ENCODE data around the gene PAK4.

The PAK4 gene

DNA sequence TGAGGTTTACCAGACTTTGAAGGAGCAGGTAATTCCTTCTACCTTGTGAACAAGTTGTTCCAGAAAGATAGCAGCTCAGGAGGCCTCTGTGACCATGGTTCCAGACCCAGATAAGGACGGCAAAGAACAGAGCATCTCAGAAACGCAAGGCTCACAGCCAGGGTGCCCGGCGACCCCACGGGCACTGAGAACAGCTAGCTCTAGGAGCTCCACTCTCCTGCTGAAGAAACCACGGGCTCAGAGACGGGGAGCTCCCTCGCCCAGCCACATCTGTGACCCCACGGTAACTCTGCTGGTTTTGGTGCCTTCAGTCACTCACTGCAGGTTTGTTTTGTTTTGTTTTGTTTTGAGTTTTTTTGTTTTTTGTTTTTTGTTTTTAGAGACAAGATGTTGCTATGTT, 55.2 kb downstream of the PAK4 start:
- no peak for DNase-seq (ENCODE audit: low spot score)

DNA sequence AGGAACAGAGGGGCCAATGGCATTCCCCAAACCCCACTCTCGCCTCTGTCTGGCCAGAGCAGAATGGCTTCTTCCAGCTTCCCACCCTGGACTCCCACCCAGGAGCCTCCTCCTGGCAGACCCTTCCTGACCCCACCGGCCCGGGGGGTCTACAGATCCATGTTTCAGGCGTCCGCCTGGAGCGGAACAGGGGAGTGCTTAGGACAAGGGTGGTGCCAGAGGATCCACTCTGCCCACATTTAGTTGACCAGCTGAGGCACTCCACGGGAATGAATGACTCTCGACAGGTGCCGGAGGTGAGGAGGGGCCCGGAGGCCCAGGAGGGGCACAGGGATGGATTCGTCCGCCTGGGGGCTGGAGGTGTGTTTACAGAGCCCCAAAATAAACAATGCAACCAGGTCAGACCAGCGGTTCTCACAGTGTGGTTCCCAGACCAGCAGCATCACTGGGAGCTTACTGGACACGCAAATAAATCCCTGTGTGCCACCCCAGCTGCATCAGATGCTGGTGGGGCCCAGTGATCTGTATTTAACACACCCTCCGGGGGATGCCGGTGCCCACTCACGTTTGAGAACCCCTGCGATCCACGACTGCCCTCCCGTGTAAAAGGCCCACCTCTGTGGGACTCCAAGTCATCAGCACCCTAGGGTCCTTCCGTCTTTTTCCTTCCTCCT, 56.1 kb downstream of the PAK4 start:
- no peak for DNase-seq (ENCODE audit: low spot score)

DNA sequence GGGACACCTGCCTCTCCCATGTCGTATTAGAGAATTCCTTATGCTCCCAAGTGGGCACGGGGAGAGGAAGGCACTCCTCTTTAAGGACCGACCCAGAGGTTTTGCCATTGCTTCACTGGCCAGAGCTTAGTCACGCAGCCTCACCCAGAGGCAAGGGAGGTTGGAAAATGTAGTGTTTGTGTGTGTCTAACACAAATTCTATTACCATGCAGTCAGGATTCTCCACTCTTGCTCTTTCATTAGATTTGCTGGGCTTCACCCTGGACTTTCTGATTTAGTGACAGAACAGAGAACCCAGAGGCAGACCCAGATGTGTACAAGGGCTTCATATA, 56.6 kb downstream of the PAK4 start:
- DNase-seq (ENCODE audit: low spot score), result no peak

DNA sequence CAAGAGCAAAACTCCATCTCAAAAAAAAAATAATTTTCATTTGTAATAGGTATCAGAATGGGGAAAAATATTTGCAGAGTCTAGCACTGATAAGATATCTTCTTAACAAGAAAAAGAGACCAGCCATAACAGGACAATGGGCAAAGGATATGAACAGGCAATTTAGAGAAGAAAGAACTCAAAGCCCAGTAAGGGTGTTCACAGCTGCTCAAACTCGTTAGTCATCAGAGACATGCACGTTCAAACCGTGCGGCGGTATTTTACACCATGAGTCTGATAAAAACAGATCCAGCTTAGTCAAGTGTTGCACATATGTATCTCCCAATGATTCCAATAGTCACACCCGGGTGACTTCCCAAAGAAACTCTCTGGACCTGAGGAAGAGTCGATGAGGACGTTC, 57.5 kb downstream of the PAK4 start:
- DNase-seq (ENCODE audit: low spot score), result no peak

DNA sequence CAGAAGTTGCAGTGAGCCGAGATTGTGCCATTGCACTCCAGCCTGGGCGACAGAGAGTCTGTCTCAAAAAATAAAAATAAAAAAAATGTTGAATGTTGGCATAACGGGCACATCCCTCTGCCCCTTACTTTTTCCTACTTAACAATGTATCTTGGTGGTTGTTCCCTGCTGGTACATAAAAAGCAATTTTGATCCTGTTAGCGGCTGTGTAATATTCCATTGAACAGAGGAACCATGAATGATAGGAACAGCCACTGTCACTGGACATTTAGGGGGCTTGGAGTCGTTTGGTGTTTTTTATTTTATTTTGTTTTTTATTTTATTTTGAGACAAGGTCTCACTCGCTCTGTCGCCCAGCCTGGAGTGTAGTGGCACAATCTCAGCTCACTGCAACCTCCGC, 60.8 kb downstream of the PAK4 start:
- DNase-seq (ENCODE audit: low spot score), result no peak

DNA sequence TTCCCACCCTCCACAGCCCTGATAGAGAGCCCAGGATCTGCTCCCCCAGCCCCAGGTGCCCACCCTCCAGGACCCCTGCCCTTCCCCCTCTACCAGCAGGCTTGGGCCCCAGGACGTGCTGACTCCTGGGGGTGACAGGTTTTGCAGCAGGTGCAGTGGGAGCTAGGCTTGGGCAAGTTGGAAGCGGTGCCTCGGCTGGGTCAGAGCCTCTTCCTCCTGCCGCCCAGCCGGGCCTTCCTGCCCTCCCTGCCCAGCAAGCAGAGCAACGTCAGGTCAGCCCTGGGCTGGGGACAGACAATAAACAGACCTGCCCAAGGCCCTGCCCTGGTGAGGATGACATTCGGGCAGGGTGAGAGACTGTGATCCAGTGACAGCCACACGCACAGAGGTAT, 62.0 kb downstream of the PAK4 start:
- DNase-seq (ENCODE audit: low spot score), result no peak

DNA sequence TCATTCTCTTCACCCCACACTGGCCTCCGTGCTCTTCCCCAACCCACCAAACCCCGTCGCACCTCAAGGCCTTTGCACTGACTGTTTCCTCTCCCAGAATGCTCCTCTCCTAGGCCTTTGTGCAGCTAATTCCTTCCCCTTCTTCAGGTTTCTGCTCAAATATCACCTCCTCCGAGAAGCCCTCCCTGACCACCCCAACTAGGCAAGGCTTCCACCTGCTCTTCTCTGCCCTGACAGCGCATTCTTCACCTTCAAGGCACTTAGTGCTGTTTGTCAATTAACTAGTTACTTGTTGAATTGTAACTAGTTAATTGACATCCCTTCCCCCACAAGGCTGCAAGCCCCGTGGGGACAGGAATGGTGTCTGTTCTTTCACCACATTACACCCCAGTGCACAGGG, 63.4 kb downstream of the PAK4 start:
- no peak for DNase-seq (ENCODE audit: low spot score)

DNA sequence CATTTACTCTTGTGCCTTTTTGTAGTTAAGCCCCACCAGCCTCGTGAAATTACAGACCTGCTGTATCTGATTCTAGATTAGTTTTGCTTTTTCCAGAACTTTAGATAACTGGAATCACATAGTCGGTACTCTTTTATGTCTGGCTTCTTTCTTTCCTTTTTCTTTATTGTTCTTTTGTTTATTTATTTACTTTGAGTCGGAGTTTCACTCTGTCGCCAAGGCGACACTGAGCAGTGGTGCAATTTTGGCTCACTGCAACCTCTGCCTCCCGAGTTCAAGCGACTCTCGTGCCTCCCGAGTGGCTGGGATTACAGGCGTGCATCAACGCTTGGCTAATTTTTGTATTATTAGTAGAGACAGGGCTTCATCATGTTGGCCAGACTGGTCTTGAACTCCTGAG, 65.2 kb downstream of the PAK4 start:
- no peak for DNase-seq (ENCODE audit: low spot score)

DNA sequence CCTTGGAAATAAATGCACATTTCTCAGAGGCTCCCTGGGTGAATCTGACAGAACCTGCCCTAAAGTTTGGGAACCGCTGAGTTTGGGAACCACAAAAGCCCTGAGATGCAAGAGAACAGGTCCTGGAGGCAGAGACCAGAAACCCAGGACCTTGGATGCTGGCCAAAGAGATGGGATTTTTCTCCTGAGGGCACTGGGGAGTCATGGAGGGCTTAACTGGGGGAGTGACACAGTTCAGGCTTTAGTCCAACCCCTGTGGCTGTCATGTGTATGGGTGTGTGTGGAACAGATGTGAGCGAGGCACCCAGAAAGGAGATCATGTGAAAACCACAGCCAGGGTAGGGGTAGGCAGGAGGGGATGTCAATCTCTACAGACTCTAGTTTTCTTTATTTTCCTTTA, 67.3 kb downstream of the PAK4 start:
- DNase-seq (ENCODE audit: low spot score), result no peak

DNA sequence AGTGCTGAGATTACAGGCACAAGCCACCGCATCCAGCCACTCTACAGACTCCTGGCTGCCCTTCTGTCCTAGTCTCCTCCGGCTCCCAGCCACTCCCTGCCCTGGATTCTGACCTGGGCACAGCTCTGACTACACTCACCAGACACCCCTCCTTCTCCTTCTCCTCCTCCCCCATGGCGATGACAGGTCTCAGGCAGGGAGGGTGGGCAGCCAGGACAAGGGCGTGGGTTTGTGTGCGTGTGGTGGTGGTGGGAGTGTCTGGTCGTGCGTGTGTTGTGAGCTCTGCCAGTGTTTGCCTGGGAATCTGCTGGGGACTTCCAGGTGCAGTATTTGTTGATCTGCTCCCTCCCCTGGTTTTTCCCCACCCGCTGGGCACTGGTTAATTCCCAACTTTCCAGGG, 68.2 kb downstream of the PAK4 start:
- no peak for DNase-seq (ENCODE audit: low spot score)

DNA sequence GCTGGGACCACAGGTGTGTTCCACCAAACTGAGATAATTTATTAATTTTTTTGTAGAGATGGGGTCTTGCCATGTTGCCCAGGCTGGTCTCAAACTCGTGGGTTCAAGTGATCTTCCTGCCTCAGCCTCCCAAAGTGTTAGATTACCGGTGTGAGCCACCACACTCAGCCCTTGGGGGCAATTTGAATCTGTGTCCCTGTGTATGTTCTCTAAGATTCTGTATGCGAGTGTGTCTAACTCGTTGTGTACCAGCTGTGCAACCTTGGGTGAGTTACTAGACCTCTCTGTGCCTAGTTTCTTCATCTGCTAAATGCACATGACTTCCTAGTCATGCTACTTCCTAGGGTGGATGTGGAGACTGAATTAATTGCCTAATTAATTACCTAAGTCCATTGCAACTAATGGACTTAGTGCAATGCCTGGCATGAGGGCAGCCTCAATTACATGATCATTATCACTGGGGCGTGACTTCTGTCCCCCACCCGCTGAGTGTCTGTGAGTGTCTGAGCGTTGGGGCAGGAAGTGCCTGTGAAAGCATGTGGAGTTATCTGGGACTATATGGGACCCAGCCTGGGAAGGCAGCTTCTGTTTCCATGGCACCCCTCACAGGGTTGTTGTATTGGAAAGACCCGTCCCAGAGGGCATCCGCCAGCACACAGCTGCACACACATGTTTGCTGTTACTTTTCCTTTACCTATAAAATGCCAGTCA, 69.4 kb downstream of the PAK4 start:
- no peak for DNase-seq (ENCODE audit: low spot score)

DNA sequence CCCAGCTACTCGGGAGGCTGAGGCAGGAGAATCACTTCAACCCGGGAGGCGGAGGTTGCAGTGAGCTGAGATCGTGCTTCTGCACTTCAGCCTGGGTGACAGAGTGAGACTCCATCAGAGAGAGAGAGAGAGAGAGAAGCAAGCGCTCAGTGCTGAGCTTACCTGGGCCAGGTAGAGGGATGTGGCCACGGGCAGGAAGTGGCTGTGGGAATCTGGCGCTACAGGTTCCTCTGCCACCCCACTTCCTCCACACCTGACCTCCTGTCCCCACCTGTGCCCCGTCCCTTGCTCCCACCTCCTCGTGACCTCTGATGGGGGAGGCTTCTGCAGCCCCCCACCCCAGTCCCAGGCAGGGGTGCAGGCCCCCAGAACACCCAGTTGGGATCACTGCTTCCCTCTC, 70.2 kb downstream of the PAK4 start:
- DNase-seq (ENCODE audit: low spot score), result no peak

DNA sequence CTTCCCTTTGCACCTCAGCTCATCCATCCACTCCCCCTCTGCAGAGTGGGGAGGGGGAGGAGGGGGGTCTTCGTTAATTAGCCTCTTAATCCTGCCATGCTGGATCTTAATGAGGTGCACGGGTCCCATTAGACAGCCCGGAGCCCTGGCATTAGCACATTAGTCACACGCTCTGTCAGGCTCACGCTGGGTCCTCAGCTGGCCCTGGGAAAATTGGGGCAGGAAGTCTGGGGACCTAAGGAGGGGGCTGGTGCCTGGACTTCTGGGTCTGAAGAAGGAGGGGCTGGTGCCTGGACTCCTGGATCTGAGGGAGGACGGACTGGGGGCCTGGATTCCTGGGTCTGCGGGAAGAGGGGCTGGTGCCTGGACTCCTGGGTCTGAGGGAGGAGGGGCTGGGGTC, 70.7 kb downstream of the PAK4 start:
- no peak for DNase-seq (ENCODE audit: low spot score)

DNA sequence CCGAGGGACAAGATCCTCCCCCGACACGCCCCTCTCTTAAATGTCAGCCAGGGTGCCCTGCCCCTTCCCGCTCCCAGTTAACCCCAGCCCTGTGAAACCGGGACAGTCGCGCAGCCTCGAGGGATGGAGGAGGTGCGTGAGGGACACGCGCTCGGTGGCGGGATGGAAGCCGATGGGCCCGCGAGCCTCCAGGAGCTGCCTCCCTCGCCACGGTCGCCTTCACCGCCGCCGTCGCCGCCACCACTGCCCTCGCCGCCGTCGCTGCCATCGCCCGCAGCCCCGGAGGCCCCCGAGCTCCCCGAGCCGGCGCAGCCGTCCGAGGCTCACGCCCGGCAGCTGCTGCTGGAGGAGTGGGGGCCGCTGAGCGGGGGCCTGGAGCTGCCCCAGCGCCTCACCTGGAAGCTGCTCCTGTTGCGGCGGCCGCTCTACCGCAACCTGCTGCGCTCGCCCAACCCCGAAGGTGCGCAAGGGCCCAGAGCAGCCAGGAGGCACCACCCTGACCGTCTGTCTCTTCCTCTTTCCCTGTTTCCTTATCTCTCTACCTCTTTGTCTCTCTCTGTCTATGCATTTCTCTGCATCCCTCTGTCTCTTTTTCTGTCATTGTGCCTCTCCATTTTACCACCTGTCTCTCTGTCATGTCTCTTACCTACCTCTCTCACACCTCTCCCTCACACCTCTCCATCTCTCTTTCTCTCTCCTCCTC, 71.4 kb downstream of the PAK4 start, which contains the start of gene NCCRP1:
Gene NCCRP1 (plus strand): TSS at position 105 of the 703 bp plus-strand sequence. CDS start 19 bp downstream, at position 124.
- no peak for DNase-seq (ENCODE audit: low spot score)

DNA sequence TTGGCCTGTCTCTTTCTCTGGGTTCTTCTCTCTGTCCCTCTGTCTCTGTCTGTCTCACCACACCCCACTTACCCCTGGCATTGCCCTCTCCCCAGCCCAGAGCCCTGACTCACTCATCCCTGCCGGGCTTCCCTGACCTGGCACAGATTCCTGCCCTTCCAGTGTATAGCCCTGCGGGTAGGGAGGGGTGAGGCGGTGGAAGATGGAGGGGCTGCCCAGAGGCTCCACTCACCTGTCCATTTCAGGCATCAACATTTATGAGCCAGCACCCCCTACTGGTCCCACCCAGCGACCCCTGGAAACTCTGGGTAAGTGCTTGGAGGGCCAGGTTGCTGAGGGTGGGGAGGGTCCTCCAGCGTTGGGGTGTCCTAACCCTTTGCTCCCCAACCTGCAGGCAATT, 72.2 kb downstream of the PAK4 start:
- DNase-seq (ENCODE audit: low spot score), result no peak

DNA sequence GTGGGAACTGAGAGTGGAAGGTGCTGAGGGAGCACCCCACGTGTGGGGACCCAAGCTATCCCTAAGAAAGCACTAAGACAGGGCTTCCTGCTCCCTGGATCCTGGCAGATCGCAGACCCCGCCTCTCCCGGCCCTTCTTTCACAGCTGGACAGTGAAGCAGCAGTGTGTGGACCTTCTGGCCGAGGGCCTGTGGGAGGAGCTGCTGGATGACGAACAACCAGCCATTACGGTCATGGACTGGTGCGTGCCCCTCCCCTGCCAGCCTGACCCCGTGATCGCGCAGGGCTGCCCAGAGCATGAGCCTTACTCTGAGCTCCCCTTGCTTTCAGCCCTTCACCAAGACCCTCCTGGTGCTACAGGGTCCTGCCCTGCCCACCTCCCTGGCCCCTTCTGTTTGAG, 73.4 kb downstream of the PAK4 start:
- DNase-seq (ENCODE audit: low spot score), result no peak

DNA sequence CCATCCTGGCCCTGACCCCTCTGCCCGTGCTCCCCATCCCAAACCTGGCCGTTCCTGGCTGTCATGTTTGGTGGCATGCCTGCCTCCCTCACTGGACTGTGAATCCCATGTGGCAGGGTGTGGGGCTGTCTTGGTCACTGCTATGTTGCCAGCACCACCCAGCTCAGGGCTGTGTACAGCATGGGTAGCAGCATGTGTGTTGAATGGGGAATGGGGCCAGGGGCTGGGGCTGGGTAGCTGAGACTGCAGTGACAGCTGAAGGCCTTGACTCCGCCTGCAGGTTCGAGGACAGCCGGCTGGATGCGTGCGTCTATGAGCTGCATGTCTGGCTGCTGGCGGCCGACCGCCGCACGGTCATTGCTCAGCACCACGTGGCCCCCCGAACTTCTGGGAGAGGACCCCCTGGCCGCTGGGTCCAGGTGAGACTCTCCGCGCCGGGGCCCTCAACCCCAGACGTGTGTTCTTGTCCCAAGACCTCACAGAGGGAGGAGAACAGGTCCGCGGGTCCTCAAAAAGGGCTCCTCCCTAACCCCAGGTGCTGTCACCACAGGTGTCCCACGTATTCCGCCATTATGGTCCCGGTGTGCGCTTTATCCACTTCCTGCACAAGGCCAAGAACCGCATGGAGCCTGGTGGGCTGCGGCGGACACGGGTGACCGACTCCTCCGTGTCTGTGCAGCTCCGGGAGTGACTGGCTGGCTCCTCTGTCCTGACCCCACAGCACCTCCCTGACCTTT, 74.6 kb downstream of the PAK4 start:
- DNase-seq (ENCODE audit: low spot score), result no peak

DNA sequence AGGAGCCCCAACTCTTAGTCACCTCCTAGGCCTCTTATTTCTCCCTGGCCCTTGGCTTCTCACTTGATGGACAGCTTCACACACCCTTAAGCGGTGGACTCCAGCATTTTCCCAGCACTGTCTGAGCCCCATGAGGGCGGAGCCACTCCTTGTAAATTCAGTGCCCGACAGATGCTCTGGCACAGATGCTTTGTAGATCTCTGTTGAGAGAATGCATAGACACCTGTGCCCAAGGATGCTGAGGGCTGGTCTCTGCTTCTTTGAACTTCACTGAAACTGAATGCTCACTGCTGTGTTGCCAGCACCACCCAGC, 75.2 kb downstream of the PAK4 start:
- no peak for DNase-seq (ENCODE audit: low spot score)

DNA sequence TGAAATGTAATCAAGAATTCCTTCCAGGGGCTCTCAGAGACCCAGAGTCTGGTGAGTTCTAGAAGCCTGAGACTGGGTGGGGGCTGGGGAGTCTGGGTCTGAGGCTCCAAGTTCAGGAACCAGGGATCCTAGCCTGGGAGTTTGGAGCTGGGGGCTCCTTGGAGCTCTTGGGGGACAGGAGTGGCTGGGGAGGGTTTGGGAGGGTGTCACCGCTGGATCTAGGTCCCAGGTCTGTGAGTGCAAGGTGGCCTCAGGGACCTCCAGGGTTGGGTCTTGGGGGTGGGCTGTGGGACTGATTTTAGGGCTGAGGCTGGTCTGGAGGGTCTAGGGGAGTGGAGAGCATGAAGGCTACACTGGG, 77.4 kb downstream of the PAK4 start:
- DNase-seq (ENCODE audit: low spot score), result no peak

DNA sequence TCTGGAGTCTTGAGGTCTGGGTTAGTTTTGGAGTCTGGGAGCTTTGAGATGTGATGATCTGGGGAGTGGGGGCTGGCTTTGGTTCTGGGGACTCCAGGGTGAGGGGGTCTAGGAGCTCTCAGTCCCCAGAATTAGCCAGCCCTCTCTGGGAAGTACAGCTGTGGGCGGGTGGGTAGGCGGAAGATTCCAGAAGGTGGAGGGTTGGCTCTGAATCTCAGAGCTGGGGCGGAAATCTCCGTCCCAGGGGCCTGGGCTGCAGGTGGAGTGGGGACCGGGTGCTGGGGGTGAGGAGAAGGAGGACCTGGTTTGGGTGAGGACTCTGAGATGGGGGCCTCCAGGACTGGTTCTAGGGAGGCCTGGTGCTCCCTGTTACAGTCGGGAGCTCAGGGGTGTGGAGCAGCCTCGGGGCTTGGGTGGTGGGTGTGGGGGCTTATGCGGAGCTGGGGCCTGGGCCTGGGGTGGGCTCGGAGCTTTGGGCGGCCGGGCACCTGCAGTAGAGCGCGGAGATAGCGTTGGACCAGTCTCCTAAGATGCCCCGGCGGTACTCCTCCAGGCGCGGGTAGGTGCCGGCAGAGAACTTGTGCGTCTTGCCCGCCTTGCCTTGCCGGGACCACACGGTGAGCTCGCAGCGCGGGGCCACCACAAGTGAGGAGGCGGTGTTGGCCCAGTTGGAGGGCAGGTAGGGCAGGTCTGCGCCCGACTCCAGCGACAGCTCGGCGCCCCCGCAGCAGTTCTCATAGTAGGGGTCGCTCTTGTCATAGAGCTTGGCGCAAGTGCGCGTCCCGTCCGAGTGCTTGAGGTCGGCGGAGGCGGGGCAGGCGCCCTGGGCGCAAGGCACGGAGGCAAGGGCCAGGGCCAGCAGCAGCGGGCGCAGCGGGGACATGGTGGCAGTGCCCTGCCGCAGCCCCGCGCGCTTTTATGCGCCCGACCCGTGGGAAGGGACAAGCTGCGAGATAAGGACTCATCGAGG, 78.1 kb downstream of the PAK4 start, which contains the start of gene SYCN:
Gene SYCN (minus strand): TSS at position 892 of the 970 bp plus-strand sequence. CDS start 9 bp downstream, at position 883.
- DNase-seq (ENCODE audit: low spot score), result no peak

DNA sequence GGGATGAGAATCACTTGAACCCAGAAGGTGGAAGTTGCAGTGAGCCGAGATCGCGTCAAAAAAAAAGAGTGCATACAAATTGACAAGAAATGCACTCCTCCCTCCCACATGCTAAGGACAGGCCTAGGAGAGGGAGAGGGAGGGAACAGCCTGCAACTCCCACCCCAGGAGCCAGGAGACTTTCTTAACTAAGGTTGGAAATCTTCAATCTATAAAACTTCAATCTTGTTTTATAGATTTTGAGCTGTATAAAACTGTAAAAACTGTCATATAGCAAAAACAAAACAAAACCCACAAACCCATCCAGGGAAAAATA, 79.8 kb downstream of the PAK4 start:
- no peak for DNase-seq (ENCODE audit: low spot score)

DNA sequence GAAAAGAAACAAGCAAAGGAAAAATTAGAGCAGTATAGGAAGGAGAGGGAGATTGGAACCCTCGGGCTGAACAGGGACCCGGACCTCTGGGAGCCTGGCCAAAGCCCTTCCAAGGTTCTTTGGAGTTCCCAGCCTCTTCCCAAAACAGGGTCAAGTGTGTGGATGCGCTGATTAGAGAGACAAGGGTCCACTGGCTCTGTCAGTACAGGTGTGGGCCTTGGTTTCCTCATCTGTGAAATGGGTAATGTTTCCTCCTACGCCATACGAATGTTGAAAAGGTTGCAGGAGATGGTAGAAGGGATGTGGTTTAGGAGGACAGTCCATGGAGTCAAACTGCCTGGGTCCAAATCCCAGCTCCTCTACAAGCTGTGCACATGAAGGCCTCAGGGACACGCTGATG, 80.5 kb downstream of the PAK4 start:
- DNase-seq (ENCODE audit: low spot score), result no peak

Data from activated CD4-positive, alpha-beta T cell treated with anti-CD3 and anti-CD28 coated beads, Interleukin-2, Interleukin-4, amounts not matched to agents 100 ng/mL and 50 ng/mL, durations not matched to agents 16 hours and 8 hours (primary cell).